Panc1 (cell line): ENCODE results near the gene NUBP1. TPM values are rescaled to one million over a fixed set of nuclear protein-coding genes. Genes with fewer than 3 reads are reported as not detected.

Experiments used
- ATAC-seq: fragments of 200-7000 bp; cut with Tn5 transposase; 2 replicates; pipeline ENCODE4 v1.9.1; 2020; ENCODE audit warnings: mild to moderate bottlenecking, moderate library complexity
- BruUV-seq: library from RNA; stranded (reverse); fragments of 400-500 nt; replicated peaks from 2 replicates; lab custom pipeline; 2021; lab: Mats Ljungman, UMichigan
- CTCF ChIA-PET: fragments of 300-600 bp; sonication (Branson Sonifier 250); formaldehyde crosslinking; loops from one replicate; lab custom pipeline; 2022; ENCODE audit warnings: antibody characterized with exemption; lab: Charles Lee
- POLR2A ChIA-PET: fragments of 300-600 bp; sonication (Branson Sonifier 250); formaldehyde crosslinking; loops from one replicate; lab custom pipeline; 2022; ENCODE audit warnings: antibody characterized with exemption; lab: Charles Lee
- DNase-seq: peaks from one replicate; pipeline ENCODE4 v3.0.0-alpha.2; 2010; ENCODE audit warnings: low read depth, low spot score
- H3K27ac ChIP-seq: 2 replicates; pipeline ENCODE4 v1.5.1; 2011; ENCODE audit warnings: mild to moderate bottlenecking, low read length, inconsistent platforms
- H3K27me3 ChIP-seq: fragments of 200-500 bp; sonication (Bioruptor generic); 2 replicates; pipeline ENCODE4 v1.6.0; 2014; ENCODE audit warnings: low read length, inconsistent platforms; ENCODE audit not compliant: control insufficient read depth, insufficient read depth
- H3K36me3 ChIP-seq: fragments of 200-500 bp; sonication (Bioruptor generic); 2 replicates; pipeline ENCODE4 v1.5.1; 2014; ENCODE audit warnings: inconsistent platforms, mild to moderate bottlenecking, low read length, moderate library complexity; ENCODE audit not compliant: control insufficient read depth, insufficient read depth
- H3K4me1 ChIP-seq: 2 replicates; pipeline ENCODE4 v1.5.1; 2011; ENCODE audit warnings: inconsistent platforms, mild to moderate bottlenecking, low read length, moderate library complexity; ENCODE audit not compliant: control insufficient read depth, insufficient read depth
- H3K4me3 ChIP-seq, 2 experiments: 2 replicates each; pipeline ENCODE4 v1.5.1; 2011 to 2012; ENCODE audit warnings: low read depth in 2 of 2, low read length in 2 of 2, mild to moderate bottlenecking in 2 of 2, inconsistent platforms in 1 of 2, moderate library complexity in 1 of 2
- H3K9me3 ChIP-seq: fragments of 200-500 bp; sonication (Bioruptor generic); 2 replicates; pipeline ENCODE4 v1.5.1; 2014; ENCODE audit warnings: low read depth, mild to moderate bottlenecking, inconsistent platforms, low read length, moderate library complexity; ENCODE audit not compliant: control insufficient read depth, insufficient read depth
- CTCF ChIP-seq: fragments of 450-650 bp; IDR thresholded peaks from 2 replicates; pipeline ENCODE4 v1.5.1; 2017; ENCODE audit warnings: mild to moderate bottlenecking
- POLR2AphosphoS5 ChIP-seq: IDR thresholded peaks from 2 replicates; pipeline ENCODE4 v1.6.1; 2012; ENCODE audit warnings: mild to moderate bottlenecking, low read depth, low read length, moderate library complexity
- REST ChIP-seq, 2 experiments: IDR thresholded peaks; 2 replicates each; pipeline ENCODE4 v1.6.1; 2011 to 2012; ENCODE audit warnings: low read depth in 2 of 2, control low read depth in 1 of 2, low read length in 1 of 2, mild to moderate bottlenecking in 1 of 2, moderate library complexity in 1 of 2; ENCODE audit not compliant: insufficient read depth in 1 of 2
- SIN3A ChIP-seq: IDR thresholded peaks from 2 replicates; pipeline ENCODE4 v1.6.1; 2012; ENCODE audit warnings: low read depth, mild to moderate bottlenecking, low read length, moderate library complexity, borderline replicate concordance; ENCODE audit not compliant: insufficient read depth
- TCF7L2 ChIP-seq: IDR thresholded peaks from 2 replicates; pipeline ENCODE4 v1.6.1; 2011; ENCODE audit warnings: mild to moderate bottlenecking, low read depth, low read length, inconsistent platforms
- in situ Hi-C: cut with HindIII; loops from 2 replicates; pipeline ENCODE4 v1.10.0; 2016; ENCODE audit warnings: low sequenced_read_pairs, low pct_unique_long_range_greater_than_20kb
- intact Hi-C: fragments of 100-400 bp; cut with micrococcal nuclease; formaldehyde crosslinking; loops from one replicate; pipeline ENCODE4 v1.10.0; 2022; ENCODE audit not compliant: unreplicated experiment
- total RNA-seq: library from RNA; stranded (reverse); gene quantifications from one replicate; pipeline ENCODE4 v1.2.1, GENCODE V29; 2021; ENCODE audit not compliant: unreplicated experiment

NUBP1 gene
- total RNA-seq, 1 experiment from 2014 or later = 27.5 TPM

DNA sequence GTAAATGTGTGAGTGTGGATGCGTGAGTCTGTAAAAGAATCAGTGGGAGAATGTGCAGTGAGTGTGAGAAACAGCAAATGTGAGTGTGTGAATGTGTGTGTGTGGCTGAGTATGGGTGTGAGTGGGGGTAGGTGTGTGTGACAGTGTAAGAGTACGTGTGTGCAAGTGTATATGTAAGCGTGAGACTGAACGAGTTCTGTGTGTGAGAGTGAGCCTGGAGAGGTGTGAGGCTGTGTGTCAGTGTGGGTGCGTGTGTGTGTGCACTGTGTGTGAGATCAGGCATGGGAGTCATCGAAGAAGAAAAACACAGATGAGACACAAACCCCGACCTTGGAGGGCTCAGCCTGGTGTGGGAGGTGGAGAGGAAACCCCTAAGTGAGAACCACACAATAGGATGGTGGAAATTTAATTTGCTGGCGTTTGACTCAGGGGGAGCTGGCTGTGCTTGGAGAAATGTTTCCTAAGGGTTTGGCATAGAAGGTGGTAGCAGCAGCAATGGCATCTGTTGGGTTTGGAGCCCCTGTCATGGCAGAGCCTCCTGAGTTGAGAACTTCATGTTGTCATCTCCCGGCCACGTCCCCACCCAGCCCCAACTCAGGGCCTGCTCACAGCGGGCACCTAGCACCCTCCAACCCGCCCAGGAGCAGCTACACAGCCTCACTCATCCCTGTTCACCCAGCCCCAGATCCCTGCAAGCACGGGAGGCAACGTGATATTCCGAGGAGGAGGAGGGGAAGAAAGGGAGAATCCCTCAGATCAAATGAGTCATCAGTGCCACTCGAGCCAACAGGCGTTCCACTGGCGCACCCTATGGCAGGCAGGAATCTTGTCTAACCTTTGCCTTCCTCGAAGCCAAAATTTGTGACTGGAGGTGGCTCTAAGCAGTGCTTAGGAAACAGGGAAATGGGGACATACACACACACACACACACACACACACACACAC, 14.3 kb upstream of the NUBP1 start:
- H3K27me3 ChIP-seq = no peaks in the 10 kb centered on the region
- no peak overlapping the region for H3K27ac ChIP-seq
- POLR2A ChIA-PET = no interaction called here
- ATAC-seq = peak; percentile 87
- no peaks in the 10 kb centered on the region for H3K9me3 ChIP-seq
- BruUV-seq = no TSS peak
- no peaks in the 10 kb centered on the region for H3K36me3 ChIP-seq
- CTCF ChIA-PET = no interaction called here
- no peak overlapping the region for H3K4me3 ChIP-seq
- in situ Hi-C loops = no loop called here
- no peak for TF ChIP-seq SIN3A
- H3K4me1 ChIP-seq = no peaks in the 10 kb centered on the region
- intact Hi-C loops = loop anchor here (10.0 kb wide), 1 partner anchor 415 kb away; no protein-coding TSS in a partner anchor
- DNase-seq = no peak

DNA sequence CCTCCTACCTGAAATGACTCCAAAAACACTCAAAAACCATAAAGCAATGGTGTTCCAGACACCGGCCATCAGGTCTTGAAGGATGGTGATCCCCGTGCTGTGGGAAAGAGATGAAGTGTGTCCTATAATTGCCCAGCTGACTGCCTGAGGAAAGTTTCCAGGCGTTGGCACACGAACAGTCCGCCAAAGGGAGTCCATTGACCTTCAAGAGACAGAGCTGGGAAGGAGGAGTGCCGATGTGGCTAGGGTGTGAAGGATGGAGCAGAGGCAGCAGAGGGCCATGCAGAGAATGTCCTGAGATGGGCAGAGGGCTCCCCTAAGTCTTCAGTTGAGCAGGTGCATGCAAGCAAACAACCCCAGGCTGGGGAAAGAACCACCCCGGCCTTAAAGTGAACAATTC, 11.9 kb upstream of the NUBP1 start:
- TF ChIP-seq TCF7L2 (no peak), POLR2AphosphoS5 (no peak), REST (IDR thresholded peaks at IDR 0.05; ENCODE audit: insufficient read depth in 1 of 2, low read depth in 2 of 2, low read length in 1 of 2) (no peak), CTCF (no peak), SIN3A (no peak)
- no peak overlapping the region for H3K4me3 ChIP-seq
- no peaks in the 10 kb centered on the region for H3K36me3 ChIP-seq
- H3K27ac ChIP-seq = no peak overlapping the region
- no peak for DNase-seq
- no peaks in the 10 kb centered on the region for H3K4me1 ChIP-seq
- no peaks in the 10 kb centered on the region for H3K9me3 ChIP-seq
- intact Hi-C loops (loop anchor here (10.0 kb wide), 1 partner anchor 417 kb away; no protein-coding TSS in a partner anchor), in situ Hi-C loops (no loop called here)
- ATAC-seq = no peak
- POLR2A ChIA-PET = no interaction called here
- CTCF ChIA-PET = interaction anchor here (0.6 kb wide), 1 partner anchor 413 kb away, joined by 12 read pairs; no protein-coding TSS in a partner anchor
- no peaks in the 10 kb centered on the region for H3K27me3 ChIP-seq
- no TSS peak for BruUV-seq
